HG03432 (cell line): ENCODE results near the gene CES2.
"Not testable (repeated sequence)": the region's sequence is repeated elsewhere in the genome, so short reads cannot be mapped to it uniquely, and the experiment has no call there.

Experiments used
- ATAC-seq: cut with Tn5 transposase; IDR thresholded peaks from one replicate; pipeline ENCODE4 v1.9.1; 2021; ENCODE audit warnings: mild to moderate bottlenecking, moderate library complexity; ENCODE audit not compliant: unreplicated experiment

The CES2 gene

DNA sequence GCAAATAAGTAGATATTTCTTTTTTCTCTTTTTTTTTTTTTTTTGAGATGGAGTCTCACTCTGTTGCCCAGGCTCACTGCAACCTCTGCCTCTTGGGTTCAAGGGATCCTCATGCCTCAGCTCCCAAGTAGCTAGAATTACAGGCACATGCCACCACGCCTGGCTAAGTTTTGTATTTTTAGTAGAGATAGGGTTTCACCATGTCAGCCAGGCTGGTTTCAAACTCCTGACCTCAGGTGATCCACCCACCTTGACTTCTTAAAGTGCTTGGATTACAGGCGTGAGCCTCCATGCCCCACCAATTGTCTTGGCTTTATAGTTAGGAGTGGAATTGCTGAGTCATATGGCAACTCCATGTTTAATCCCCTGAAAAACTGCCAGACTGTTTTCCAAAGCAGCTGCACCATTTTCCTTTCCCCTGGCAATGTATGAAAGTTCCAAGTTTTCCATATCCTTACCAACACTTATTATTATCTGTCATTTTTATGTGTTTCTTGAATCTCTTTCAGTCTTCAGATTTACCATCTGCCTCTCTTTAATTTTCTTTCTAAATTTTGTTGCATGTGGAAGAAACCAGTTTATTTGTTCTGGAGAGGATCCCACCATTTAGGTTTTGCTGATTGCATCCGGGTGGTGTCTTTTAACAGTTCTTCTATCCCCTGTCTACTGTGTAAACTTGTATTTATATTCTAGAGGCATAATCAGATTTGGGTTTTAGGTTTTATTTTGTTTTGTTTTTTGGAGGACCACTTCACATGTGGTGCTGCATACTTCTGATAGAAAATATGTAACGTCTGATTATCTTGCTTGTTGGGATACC lies 15.9 kb downstream of the CES2 start:
- no peak for ATAC-seq

DNA sequence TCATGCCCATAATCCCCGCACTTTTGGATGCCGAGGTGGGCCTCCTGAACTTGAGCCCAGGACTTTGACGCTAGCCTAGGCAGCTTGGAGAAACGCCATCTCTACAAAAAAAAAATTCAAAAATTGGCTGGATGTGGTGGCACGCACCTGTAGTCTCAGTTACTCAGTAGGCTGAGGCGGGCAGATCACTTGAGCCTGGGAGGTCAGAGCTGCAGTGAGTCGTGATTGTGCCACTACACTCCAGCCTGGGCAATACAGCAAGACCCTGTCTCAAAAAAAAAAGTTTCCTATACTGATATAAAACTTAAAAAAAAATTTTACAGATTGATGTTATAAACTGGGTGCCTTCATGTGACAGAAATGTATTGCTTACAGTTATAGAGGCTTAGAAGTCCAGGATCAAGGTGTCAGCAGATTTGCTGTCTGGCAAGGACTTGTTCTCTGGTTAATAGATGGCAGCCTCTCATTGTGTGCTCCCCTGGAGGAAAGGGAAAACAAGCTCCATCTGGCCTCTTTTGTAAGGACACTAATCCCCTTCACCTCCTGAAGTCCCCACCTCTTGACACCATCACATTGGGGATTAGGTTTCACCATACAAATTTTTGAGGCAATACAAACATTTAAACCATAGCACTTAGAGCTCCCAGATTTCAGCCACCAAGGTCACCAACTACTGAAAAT lies 17.3 kb downstream of the CES2 start:
- no peak for ATAC-seq

- no peak for ATAC-seq
These were observed 18.3 kb downstream of the CES2 start for GRCh38 chr16:66953462-66954096.

- no peak for ATAC-seq
These were observed 18.9 kb downstream of the CES2 start for GRCh38 chr16:66954097-66954659.

- not testable (repeated sequence) for ATAC-seq
These were observed 20.2 kb downstream of the CES2 start for GRCh38 chr16:66955363-66956153.

- ATAC-seq = not testable (repeated sequence)
These were observed 20.8 kb downstream of the CES2 start for GRCh38 chr16:66956154-66956457.

DNA sequence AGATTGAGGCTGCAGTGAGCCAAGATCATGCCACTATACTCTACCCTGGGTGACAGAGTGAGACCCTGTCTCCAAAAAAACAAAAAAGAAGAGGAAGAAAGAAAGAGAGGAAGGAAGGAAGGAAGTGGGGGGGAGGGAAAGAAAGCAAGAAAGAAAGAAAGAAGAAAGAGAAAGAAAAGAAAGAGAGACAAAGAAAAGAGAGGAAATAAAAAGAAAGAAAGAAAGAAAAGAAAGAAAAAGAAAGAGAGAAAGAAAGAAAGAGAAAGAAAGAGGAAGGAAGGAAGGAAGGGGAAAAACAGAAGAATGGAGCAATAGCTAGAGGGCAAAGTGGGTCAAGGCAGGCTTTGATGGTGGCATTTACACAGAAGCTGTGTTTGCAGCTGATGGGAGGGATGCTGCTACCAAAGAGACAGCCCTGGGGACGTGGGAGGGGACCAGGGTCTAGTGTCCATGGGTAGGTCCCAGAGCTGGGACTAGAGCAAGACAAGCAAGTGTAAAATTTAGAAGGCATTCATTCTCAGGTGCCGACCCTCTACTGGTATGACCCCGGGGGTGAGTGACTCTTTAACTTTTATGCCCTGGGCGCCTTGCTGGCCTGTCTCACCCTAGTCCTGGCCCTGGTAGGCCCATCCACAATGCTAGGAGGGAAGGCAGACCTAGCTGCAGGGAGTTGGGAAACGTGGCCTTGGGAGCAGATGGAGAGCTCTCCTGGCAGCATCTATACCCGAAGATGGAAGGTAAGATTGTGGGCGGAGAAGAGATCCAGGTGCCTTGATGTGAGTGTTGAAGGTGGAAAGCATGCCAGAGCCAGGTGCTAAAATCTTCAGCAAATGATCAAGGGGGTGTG lies 23.8 kb downstream of the CES2 start:
- ATAC-seq = no peak

DNA sequence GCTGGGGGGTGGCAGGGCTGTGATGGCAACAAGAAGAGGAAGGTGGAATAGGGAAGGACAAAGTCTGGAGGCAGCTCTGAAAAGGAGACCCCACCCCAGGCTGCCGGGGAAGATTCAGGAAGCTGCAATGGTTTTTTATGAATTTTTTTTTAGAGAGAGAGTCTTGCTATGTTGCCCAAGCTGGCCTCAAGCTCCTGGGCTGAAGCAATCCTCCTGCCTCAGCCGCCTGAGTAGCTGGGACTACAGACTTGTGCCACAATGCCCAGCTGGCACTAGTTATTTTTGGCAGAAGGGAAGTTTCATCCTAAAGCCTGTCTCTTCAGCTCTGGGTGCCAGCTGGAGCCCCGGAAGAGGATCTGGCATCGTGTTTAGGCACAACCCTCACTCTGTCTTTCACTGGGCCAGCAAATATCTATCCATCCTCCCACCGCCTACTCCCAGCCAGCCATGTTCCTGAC lies 24.4 kb downstream of the CES2 start:
- no peak for ATAC-seq

GRCh38 chr16:66960270-66960669 lies 25.0 kb downstream of the CES2 start:
- ATAC-seq = no peak

DNA sequence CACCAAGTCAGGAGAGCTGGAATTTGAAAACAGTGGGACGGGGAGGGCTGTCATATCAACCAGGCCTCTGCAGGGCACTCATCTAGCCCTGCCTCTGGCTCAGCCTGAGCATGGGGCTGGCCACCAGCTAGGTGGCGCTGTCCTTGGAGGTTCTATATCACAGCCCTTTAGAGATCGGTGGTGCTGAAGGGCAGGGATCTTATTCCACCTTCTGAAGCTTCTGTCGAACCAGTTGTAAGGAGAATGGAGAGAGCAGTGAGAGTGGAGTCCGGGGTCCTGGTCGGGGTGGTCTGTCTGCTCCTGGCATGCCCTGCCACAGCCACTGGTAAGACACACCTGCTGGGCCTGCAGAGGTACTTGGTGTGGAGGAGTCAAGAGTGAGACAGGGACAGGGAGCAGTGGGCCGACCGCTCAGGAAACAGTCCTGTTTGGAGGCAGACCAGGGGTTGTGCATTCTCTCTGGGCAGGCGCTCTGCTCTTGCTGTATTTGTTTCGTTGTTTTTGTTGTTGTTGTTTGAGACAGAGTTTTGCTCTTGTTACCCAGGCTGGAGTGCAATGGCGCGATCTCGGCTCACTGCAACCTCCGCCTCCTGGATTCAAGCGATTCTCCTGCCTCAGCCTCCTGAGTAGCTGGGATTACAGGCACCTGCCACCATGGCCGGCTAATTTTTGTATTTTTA lies 25.9 kb downstream of the CES2 start, which contains the start of gene CES3:
Gene CES3 (plus strand): TSS at position 202 of the 680 bp plus-strand sequence. CDS start 42 bp downstream, at position 244.
- ATAC-seq = peak; percentile 76

- no peak for ATAC-seq
These were observed 26.6 kb downstream of the CES2 start for GRCh38 chr16:66961914-66962313.

- ATAC-seq = no peak
These were observed 28.7 kb downstream of the CES2 start for GRCh38 chr16:66964049-66964448.

DNA sequence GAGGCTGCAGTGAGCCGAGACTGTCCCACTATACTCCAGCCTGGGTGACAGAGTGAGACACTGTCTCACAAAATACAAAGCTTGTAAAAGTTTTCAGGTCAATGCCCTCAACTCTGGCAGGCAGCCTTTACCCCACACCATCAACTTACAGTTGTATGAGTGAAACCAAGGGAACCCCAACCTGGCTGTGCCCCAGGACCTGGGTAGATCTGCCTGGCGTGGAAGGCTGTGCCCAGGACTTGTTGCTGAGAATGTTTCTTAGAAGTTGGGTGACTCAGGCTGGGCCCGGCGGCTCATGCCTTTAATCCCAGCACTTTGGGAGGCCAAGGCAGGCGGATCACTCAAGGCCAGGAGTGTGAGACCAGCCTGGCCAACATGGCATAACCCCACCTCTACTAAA lies 33.5 kb downstream of the CES2 start:
- no peak for ATAC-seq

- no peak for ATAC-seq
These were observed 35.7 kb downstream of the CES2 start for GRCh38 chr16:66970775-66971720.

DNA sequence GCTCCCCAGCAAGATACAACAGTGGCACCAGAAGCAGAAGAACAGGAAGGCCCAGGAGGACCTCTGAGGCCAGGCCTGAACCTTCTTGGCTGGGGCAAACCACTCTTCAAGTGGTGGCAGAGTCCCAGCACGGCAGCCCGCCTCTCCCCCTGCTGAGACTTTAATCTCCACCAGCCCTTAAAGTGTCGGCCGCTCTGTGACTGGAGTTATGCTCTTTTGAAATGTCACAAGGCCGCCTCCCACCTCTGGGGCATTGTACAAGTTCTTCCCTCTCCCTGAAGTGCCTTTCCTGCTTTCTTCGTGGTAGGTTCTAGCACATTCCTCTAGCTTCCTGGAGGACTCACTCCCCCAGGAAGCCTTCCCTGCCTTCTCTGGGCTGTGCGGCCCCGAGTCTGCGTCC lies 37.7 kb downstream of the CES2 start:
- ATAC-seq = no peak

- ATAC-seq = no peak
These were observed 38.4 kb downstream of the CES2 start for GRCh38 chr16:66973716-66974115.

DNA sequence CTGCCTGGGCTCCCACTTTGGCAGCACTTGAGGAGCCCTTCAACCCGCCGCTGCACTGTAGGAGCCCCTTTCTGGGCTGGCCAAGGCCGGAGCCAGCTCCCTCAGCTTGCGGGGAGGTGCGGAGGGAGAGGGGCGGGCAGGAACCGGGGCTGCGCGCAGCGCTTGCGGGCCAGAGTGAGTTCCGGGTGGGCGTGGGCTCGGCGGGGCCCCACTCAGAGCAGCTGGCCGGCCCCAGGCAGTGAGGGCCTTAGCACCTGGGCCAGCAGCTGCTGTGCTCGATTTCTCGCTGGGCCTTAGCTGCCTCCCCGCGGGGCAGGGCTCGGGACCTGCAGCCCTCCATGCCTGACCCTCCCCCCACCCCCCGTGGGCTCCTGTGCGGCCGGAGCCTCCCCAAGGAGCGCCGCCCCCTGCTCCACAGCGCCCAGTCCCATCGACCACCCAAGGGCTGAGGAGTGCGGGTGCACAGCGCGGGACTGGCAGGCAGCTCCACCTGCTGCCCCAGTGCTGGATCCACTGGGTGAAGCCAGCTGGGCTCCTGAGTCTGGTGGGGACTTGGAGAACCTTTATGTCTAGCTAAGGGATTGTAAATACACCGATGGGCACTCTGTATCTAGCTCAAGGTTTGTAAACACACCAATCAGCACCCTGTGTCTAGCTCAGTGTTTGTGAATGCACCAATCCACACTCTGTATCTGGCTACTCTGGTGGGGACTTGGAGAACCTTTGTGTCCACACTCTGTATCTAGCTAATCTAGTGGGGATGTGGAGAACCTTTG lies 39.0 kb downstream of the CES2 start:
- not testable (repeated sequence) for ATAC-seq

GRCh38 chr16:66974932-66975246 lies 39.6 kb downstream of the CES2 start:
- not testable (repeated sequence) for ATAC-seq
